T-helper 1 cell (primary cell): Measurements from ENCODE around the gene MB.
A peak's percentile ranks its signal among the peaks of the same experiment; 100 is the strongest.
"Not testable (repeated sequence)": the region's sequence is repeated elsewhere in the genome, so short reads cannot be mapped to it uniquely, and the experiment has no call there.

Experiments
- DNase-seq, 5 donors: peaks; one replicate each; pipeline ENCODE4 v3.0.0-alpha.2; 2012 to 2020
- total RNA-seq, 4 donors: gene quantifications; one replicate each; lab custom pipeline; 2026; lab: John Stamatoyannopoulos, UW

The MB gene
- 0 to 0.08 (median 0) reads per million in 4 donors for total RNA-seq

- no peak for DNase-seq
Observed at GRCh38 chr22:35617137-35617755, at the start of gene MB. MB (minus strand) TSS chr22:35617329; CDS start chr22:35617257, 72 bp downstream.

GRCh38 chr22:35666699-35667098 lies 49.6 kb upstream of the MB start:
- DNase-seq = not testable (repeated sequence)

- DNase-seq = no peak
Observed at GRCh38 chr22:35664955-35665587, 47.9 kb upstream of the MB start.

- no peak for DNase-seq
Observed at GRCh38 chr22:35663371-35663770, 46.2 kb upstream of the MB start.

GRCh38 chr22:35662914-35663313 lies 45.8 kb upstream of the MB start:
- no peak for DNase-seq

- no peak for DNase-seq
Observed at GRCh38 chr22:35661464-35661863, 44.3 kb upstream of the MB start.

GRCh38 chr22:35660291-35661127 lies 43.4 kb upstream of the MB start:
- DNase-seq = peak; percentile 36 to 64 (median 57)

GRCh38 chr22:35657571-35658312 lies 40.6 kb upstream of the MB start:
- DNase-seq = no peak

GRCh38 chr22:35656284-35656752 lies 39.2 kb upstream of the MB start:
- no peak for DNase-seq

- DNase-seq = no peak
Observed at GRCh38 chr22:35653824-35654223, 36.7 kb upstream of the MB start.

- DNase-seq = no peak
Observed at GRCh38 chr22:35651085-35651484, 34.0 kb upstream of the MB start.

- DNase-seq = no peak
Observed at GRCh38 chr22:35649636-35650250, 32.6 kb upstream of the MB start.

- DNase-seq = peak in 1 of 5 donors; percentile 25
Observed at GRCh38 chr22:35649026-35649553, 32.0 kb upstream of the MB start.

- DNase-seq = peak in 4 of 5 donors; percentile 20 to 92 (median 37)
Observed at GRCh38 chr22:35648066-35649025, 31.2 kb upstream of the MB start, which contains the start of gene APOL6. APOL6 (plus strand) TSS chr22:35648446; CDS start chr22:35656426, 7,980 bp downstream.

GRCh38 chr22:35645646-35646045 lies 28.5 kb upstream of the MB start:
- no peak for DNase-seq

GRCh38 chr22:35643991-35644390 lies 26.9 kb upstream of the MB start:
- DNase-seq = no peak

- DNase-seq = no peak
Observed at GRCh38 chr22:35642305-35642741, 25.2 kb upstream of the MB start.

GRCh38 chr22:35641494-35642120 lies 24.5 kb upstream of the MB start:
- no peak for DNase-seq

- DNase-seq = no peak
Observed at GRCh38 chr22:35638410-35638809, 21.3 kb upstream of the MB start.

- DNase-seq = no peak
Observed at GRCh38 chr22:35638001-35638400, 20.9 kb upstream of the MB start.
